Embryonic facial prominence (tissue), 1 donor: ENCODE results near the gene ANKEF1.
"Not testable (repeated sequence)": the region's sequence is repeated elsewhere in the genome, so short reads cannot be mapped to it uniquely, and the experiment has no call there.

ENCODE experiments used
- DNase-seq: peaks from one replicate; pipeline ENCODE4 v3.0.0-alpha.2; 2016; ENCODE audit errors: extremely low spot score

Gene ANKEF1

DNA sequence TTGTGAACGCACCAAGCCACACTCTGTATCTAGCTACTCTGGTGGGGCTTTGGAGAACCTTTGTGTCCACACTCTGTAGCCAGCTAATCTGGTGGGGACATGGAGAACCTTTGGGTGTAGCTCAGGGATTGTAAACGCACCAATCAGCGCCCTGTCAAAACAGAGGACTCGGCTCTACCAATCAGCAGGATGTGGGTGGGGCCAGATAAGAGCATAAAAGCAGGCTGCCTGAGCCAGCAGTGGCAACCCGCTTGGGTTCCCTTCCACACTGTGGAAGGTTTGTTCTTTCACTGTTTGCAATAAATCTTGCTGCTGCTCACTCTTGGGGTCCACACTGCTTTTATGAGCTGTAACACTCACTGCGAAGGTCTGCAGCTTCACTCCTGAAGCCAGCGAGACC, 2.5 kb upstream of the ANKEF1 start:
- not testable (repeated sequence) for DNase-seq

DNA sequence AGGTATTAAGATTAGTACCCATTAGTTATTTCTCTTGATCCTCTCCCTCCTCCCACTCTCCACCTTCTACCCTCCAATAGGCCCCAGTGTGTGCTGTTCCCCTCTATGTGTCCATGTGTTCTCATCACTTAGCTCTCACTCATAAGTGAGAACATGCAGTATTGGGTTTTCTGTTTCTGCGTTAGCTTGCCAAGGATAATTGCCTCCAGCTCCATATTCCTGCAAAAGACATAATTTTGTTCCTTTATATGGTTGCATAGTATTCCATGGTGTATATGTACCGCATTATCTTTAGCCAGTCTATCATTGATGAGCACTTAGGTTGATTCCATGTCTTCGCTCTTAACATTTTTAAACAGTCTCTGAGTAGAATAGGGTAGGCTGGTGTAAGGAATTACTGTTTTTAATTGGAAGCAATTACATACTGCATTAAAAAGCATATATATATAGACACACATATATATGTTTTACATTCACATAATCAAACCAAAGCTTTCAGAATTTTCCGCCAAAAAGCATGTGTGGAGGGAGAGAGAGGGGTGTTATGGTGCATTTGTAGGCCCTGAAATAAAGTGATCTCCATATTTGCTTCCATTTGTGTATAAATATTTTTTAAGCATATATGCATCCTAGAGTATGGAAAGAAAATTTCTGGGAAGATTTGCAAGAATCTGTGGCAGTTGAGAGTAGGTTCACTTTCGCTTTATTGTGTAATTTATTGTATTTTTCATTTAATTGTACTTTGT, 709 bp upstream of the ANKEF1 start:
- no peak for DNase-seq

DNA sequence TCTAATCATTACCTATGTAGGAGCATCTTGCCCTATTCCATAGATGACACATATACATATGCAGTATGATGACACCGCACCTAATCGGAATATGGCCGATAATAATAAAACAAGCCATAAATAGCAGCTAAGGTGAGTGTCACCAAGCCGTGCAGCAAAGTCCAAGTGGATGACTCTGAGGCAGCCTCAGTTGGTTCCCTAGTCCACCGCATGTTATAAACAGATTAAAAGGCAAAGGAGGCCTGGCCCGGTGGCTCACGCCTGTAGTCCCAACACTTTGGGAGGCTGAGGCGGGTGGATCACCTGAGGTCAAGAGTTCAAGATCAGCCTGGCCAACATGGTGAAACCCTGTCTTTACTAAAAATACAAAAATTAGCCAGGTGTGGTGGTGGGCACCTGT, 1.5 kb downstream of the ANKEF1 start:
- not testable (repeated sequence) for DNase-seq

DNA sequence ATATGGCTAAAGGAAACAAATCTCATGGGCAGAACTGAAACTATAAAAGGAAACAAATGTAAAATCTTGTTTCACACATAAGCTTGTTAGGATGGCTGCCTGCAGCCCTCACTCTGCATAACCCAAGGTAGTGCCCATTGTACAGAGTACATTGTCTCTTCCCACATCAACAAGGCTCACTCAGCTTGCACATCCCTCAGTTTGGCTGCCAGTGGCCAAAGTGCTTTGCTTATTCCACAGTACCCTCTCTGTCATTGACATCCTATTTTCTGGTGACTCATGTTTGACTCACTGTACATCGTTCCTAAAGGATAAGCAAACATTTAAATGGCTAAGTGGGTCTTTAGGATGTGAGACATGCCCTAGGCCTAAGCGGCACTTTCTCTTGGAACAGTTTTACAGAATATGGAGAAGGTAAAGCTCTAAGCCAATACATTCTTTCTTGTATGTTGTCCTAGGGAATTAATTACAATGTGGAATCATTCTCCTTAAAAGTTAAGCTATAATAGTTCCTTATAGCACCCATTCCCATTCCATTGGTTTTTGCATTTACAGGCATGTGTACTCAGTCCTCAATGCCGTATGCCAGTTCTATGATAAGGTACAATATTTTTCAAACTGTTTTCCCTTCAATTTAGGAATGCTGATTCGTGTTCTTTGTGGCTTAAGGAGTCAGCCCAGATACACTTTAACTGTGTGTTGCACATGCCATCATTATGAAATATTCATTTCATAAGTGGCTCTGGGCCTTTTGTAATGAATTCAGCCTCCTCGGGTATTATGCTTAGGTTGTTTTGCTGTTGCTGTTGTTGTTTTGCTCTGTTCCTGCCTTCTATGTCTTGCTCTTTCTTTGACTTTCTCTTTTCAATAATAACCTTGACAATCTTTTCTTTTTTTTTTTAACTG, 5.5 kb downstream of the ANKEF1 start:
- DNase-seq, result no peak

DNA sequence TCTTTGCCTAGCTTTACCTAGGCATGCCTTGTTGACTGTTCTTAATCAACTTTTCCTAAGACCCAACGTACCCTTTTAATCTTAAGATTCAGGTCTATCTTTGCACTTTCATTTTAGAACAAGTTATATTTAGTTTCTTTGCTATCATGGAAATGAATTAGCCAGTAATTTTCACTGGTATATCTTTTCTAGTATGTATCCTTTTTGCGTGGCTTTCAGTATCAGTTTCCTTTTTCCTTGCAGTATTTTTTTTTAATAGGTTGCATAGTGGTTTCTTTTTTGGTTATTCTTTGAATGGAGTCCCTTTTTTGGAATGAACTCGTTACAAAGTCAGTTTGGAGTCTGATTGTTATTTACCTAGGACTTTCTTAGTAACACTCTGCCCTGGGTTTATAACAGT, 7.3 kb downstream of the ANKEF1 start:
- DNase-seq, result no peak

DNA sequence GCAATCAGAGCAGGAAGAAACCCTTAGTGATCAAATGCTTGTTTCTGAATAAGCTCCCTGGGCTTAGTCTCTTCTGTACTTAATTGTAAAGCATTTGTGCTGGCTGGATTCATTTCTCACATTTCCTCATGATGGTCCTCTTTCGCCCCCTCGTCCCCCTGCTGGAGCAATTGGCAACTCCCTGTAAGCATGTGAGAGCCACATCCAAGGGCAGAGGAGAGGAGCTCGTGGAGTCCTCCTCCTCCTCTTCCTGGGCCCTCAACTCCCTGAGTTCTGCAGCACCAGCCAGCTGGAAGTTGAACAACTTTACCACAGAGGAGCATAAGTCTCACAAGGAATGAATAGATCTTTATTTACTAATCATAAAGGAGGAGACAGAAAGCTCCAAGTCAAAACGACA, 12.6 kb downstream of the ANKEF1 start:
- DNase-seq, result no peak

DNA sequence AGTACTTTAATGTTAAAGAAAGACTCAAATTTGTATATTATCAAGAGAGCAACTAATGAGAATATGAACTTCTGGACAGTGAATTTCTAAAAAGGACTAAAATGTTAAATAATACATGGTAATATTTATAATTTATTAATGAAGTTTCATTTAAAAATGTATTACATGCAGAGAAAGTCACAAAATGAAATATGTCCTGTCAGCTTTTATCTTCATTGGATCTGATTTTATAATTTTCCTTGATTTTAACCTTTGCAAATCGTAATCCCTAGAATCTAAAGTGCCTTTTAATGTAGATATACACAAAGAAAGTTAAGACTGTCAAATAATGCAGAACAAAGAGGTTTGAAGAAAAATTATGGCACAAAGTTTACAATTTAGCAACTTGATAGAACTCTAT, 16.4 kb downstream of the ANKEF1 start:
- DNase-seq, result no peak

DNA sequence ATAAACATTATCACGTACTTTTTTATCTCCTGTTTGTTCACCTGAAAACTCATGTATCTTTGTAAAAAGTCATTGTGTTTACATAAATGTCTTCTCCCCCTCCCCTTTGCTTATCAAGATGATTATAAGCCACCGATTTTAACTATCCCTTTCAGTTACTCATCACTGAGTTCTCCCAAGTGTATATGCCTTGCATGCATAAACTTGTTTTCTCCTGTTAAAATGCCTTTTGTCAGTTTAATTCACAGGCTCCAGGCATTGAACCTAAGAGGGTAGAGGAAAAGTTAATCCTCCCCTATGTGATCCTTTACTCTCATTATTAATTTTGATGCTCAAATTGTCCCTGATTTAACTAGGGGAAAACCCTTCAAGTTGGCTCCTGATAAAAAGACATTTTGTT, 24.2 kb downstream of the ANKEF1 start:
- DNase-seq, result no peak

DNA sequence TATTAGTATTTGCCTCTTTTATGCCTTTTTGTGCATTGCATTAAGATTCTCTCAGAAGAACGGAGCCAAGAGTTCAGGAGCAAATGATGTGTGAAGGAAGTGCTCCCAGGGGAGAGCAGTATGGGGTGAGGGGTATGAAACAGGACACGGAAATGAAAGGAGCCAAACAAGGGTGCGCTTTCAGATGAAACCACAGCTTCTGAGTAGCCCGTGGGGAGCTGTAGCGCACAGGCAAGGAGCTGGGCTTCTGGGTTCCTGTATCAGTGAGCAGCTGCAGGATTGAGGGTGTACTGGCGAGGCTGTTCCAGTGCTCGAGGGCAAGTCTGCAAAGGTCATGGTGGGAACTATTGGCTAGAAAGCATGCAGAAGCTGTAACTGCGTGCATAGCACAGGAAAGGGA, 25.4 kb downstream of the ANKEF1 start:
- DNase-seq, result no peak

DNA sequence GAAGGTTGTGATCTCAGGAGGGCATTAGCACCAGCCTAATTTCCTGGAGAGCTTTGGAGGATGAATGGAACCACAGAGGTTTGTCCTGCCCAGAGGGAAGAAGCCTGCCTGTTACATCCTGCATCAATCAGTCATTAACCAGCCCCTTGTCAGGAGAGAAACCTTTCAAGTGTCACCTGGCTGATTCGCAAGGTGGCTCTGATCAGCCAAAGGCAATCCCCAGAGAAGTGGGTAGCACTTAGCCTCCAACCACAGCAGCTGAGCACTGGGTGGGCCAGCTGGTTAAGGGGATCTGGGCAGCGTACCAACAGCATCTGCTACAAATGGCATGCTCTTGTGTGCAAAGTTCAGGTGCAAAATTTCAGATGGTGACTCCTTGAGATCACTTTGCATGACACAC, 26.9 kb downstream of the ANKEF1 start:
- DNase-seq, result no peak

DNA sequence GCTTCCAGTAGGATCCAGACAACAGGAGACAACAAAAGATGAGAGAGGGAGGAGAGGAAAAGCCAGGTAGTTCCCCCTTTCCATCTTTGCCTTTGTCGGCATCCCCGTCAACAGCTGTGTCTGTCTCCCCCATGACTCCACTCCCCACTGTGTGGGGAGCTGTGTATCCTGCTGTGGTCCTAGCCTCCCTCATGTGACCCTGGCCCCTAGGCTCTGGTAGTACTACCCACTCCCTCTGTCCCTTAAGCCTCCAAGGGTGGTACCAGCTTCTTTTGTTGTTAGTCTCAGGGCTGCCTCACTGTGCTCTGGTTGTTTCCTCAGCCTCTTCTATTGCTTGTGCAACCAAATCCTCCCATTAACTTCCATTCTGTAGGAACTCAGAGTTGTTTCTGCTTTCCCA, 28.7 kb downstream of the ANKEF1 start:
- no peak for DNase-seq

DNA sequence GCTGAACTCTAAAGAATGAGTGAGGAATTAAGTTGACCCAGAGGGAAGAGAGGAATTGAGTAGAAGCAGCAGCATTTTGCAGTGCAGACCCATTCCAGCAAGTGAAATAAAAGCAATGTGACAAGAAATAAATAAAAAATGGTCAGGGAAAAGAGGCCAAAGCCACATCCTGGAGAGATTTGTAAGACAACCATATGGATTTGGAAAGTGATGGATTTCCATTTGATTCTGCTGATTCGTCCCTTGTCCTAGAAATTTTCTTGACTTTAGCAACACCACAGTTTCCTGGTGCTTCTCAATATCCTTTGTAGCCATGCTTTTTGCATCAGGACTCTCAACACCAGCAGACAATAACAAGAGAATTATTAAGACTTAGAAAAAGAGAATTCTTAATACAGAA, 29.8 kb downstream of the ANKEF1 start:
- DNase-seq, result no peak

DNA sequence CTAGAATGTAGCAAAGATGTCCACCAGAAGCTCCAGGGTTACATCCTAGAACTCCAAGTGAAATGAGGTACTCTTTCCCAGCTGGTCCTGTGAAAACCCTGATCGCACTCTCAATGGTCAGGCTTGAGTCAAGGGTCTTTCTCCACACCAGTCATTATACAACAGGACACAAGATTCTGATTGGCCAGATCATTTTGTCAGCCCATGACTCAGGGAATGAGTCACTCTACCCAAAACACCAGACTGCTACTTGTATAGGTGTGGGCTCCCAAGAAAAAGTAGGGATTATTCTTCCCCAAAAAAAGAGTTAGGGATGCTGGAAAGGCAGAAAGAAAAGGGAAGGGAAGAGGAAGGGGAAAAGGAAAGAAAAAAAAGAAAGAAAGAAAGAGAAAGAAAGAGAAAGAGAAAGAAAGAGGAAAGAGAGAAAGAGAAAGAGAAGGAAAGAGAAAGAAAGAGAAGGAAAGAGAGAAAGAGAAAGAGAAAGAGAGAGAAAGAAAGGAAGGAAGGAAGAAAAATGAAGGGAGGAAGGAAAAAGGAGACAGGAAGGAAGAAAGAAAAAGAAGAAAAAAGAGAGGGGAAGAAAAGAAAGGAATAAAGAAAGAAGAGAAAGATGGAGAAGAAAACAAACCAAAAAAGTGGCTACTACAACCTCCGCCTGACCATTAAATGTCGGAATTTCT, 30.5 kb downstream of the ANKEF1 start:
- no peak for DNase-seq

DNA sequence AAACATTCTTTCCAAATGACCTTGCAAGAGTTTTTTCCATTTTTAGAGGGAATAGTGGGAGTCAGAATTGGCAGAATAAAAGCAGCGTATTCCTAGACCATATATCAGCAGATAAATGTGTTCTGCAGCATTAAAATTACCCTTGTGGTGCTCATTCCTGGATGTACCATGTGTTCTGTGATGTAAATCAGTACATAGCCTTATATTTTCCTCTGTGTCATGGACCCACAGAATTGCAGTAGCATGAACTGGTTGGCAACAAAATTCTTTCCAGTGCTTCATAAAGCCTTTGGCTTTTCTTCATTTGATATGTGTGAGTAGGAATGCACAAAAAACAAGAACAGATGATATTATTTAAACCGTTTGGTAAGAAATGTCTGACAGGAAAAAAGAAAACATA, 32.5 kb downstream of the ANKEF1 start:
- peak; percentile 57 for DNase-seq

DNA sequence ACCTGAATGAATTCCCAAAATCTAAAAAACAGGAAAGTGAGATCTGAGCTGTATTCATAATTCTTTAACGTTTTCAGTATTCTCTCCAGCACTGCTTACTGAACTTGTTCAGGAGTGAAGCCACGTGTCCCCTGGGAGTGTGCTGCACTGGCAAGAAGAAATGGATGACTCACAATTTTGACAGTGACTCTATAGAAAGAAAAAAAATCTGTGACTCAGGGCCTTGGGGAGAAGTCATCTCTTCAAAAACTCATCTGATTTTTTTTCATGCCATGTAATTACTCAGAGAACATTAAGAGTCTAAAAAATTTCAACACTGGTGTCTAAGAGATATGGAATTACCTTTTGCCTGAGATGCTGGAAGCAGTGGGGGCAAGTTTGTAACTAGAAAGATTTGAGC, 39.7 kb downstream of the ANKEF1 start:
- no peak for DNase-seq

DNA sequence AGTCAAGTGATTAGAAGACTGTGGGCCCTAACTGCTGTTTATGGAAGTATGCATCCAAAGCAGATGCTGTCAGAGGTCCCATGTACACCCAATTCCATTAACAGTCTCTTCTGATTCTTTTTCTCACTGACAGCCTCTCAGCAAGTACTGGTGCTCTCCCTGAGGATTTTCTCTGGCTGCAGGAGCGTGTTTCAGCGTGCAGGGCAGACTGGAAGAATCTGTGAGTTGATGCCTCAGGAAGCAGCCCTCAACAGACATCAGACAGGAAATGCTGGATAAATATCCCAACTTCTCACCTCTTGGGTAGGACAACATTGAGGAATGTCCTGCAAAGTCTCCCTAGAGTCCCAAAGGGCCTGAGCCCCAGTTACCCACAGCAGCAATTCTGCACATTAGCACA, 40.8 kb downstream of the ANKEF1 start:
- no peak for DNase-seq

DNA sequence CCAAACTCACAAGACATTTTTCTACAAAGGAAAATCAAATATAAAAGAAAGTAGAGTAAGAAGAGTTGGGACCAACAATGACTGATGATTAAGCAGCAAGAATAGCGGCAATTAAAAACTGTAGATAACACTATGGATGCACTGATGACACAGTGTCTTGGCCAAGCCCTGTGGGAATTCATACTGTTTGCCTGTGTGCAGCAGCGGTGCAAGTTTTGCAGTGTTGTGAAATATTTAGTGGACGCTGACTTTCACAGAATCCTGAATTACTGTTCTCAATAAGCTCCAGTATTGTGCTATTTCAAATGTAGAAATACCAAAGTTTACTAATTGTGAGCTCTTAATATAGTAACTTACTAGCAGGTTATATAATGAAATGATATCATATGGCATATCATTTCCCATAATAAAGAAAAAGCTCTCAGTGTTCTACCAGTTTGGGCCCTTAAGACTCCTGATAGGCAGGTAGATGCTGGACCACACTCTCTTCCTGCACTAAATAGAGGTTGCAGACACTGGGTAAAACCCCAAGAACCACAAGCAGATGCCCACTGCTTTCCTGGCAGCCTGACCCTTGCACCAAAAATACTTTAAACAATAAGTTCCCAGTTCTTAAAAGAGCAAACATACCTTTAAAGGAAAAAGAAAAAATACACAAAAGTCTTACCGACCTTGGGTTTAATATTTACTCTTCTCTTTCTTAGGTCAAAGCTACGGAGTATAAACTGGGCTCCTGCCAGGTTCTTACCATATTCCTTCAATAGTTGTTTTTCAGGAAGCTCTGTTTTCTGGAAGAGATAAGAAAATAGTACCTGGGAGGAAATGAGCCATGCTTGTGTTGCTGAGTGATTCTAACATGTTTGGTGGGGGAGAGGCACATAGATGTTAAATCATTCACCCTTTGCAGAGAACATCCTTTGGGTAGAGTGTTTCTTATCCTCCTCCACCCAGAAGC, 41.6 kb downstream of the ANKEF1 start:
- no peak for DNase-seq

DNA sequence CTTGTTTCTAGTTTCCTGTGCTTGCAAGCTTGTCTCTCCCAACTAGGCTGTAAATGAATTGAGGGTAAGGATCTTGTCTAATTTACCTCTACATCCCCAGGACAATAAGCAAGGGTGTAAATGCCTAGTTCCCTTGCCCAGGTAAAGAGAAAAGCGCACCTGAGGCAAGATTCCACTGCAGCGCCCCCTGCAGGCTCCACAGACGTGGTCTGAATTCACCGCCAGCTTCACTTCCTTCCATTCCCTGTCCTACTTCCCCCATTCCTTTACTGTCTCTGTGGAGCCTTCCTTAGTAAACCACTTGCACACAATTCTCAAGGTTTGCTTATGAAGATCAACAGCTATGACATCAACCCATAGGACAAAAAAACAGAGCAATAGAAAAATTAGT, 42.3 kb downstream of the ANKEF1 start:
- DNase-seq, result no peak

DNA sequence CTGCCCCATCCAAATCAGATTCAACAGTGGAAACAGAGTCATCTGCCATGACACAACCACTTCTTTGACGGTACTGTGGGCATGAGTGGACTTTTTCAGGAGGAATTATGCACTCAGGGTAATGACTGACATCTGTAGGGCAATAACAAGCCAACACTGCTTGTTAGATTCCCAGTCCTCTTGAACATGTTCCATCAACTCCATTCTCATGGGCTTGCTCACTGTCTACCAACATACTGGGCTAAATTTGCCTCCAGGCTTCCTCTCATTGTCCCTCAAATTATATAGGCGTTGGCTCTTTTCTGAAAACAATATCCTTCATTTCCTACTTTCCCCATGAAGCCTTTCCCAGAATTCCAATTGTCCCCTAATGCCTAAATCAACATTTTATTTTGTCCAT, 43.1 kb downstream of the ANKEF1 start:
- DNase-seq, result no peak

DNA sequence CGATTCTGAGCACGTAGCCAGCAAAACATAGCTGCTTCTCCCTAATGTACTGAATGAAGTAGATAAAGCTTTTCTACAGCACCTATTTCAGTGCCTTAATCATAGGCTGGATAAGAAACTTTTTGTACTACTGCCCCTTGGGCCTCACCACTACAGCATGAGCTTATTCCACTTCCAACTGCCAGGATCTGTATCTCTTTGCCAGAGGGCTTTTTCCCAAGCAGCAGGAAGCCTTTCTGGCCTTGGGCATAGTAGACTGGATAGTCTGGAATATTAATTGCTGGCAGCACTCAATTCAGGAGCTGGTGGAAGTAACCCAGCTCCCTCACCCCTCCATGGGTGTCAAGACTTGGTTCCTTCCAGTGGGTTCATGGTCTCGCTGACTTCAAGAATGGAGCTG, 43.6 kb downstream of the ANKEF1 start:
- no peak for DNase-seq

DNA sequence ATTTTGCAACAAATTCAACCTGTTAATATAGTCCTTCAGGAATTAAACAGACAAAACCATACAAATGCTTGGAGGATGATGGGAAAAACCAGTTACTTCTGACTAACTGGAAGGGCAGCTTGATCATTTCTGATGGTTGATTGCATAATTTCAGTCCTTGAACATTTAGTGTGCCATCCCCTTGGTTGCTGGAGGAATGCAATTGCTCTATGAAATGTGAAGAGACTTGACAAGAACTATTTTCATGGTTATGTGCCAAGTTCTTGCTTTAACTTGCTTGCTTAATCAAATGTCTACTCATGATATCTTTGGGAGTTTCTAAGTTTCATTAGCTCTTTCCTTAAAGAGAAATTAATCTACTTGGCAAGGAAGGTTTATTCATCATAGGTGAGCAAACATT, 45.2 kb downstream of the ANKEF1 start:
- DNase-seq, result no peak

DNA sequence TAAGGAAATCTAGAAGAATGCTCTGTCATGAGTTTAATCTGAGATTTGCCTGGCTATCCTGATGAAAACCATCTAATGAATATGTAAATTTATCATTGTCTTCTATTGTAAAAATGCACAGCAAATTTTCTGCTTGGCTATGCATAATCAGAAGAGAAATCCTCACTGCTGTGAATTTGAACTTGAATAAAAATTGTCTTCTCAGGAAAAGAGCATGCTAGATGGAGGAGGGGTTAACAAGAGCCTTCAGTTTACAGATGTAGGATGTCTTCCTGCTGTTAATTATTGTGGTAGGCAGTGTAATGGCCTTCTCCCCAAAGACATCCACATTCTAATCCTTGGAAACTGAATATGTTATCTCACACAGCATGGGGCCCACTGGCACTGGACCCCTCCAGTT, 45.8 kb downstream of the ANKEF1 start:
- DNase-seq, result no peak
